Epidermal melanocyte (primary cell): ENCODE results near the gene MRPL37.

Experiments
- DNase-seq: peaks from one replicate; pipeline ENCODE4 v3.0.0; 2011; ENCODE audit warnings: low spot score; ENCODE audit not compliant: insufficient read length

MRPL37 gene

DNA sequence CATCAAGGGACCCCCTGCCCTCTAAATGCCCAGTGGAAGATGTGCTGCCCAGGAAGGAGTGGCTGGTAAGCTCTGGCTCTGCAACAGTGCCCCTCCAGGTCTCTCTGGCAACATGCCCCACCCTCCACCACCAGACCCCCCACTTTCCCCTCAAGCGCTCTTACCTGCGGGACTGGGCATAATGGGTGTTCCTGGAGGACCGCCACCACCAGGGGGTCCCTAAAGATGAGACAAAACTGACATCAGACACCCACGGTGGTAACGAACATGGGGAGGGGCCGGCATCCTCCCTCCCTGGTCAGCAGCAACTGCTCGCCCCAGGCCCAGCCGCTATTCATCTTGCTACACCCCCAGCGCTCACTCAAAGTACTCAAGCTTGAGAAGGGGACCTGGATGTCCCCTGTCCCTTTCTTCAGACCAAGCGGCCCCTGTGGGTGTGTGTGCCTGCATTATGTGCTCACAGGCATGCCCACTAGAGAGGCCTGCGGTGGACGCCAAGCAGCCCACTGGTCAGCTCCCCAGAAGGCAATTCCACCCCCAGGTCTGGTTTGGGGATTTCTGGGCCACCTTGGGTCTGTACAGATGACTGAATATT lies 40.9 kb downstream of the MRPL37 start:
- no peak for DNase-seq

DNA sequence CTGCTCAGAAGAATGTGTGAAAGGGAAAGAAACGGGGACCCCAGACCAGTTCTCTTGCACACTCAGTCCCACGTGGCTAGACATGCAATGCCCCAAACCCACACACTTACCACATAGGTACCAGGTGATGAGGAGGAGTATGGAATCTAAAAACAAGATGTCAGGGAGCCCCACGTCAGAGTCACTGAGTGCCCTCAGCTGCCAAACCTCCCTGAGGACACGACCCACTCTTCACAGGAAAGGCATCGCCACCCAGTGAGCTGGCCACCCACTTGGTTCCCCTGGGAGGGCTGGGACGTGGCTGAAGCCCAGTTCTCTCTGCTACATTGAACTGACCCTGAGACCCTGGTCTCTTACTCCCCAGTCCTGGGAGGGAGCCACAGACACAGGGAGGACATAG lies 41.4 kb downstream of the MRPL37 start:
- no peak for DNase-seq

DNA sequence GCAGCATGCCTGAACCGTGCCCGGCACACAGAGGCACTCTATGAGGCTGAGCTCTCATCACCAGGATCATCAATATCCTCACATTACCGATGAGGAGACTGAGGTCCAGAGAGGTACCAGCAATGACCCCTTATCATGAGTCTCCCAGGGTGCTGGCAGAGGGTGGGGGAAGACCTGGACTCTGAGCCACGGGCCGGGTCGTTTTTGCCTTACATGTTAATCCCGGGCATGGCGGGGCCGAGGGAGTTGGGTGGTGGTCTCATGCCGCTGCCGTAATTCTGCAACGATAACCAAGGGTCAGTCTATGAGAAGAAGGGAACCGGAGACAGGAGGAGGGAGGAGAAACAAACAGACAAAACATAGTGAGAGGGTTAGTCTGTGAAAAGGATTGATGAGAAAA lies 43.1 kb downstream of the MRPL37 start:
- no peak for DNase-seq

DNA sequence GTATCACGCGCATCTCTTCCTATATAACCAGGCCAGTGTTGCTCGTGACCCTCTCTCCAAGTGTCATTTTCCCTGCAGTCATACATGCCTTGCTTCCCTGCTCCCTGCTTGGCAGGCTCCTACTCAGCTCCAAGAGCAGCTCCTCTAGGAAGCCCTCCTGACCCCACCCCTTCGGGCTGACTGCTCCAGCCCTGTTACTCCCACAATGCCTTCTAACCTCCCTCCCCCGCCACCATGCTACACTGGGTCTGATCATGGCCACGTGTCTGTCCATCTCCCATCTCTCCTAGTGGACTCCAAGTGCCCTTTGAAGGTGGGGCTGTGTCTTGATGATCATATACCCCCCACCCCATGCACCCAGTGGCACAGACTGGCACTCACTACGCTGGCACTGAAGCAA lies 44.7 kb downstream of the MRPL37 start:
- no peak for DNase-seq

DNA sequence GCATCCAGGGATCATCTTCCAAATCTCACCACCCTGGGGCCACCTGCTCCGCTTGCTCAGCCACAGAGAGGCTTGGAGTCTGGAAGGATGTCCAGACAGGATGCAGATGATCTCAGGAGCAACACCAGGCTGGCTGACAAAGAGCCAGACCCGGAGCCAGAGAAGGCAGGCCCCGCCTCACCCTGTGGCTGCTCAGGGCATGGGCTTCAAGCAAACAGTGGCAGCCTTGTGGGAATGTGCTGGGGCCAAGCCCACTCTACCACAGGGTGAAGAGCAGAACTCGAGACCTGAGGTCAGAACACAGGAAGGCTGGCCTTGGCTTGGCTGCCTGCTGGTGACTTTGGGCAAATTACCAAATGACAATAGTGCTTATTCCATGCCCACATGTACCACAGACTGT lies 45.5 kb downstream of the MRPL37 start:
- DNase-seq, result no peak

DNA sequence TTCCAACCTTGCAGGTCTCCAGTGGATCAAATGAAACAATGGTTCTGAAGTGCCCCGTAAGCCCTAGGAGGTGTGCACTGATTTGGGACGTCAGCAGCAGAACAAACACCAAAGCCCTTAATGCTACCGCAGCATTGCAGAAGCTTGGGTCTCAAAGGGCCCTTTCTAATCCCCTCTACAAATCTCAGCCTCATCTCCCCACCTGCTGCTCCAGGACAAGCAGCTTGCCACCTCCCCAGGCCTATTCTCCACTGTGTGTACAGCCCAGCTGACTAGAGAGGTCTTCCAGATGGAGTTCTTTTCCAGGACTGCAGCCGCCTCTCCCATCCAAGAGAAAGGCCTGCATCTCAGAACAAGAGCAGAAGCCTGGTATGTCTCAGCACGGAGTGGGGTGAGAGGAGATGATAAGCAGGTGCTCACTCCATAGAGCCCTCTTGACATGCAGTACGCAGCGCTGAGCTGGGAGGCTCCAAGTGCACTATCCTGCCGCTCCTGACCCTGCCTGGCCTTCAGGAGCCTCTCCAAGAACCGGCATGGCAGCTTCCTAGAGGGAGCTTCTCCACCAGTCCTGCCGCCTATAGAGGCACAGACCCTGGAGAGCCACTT lies 46.3 kb downstream of the MRPL37 start:
- DNase-seq, result no peak

DNA sequence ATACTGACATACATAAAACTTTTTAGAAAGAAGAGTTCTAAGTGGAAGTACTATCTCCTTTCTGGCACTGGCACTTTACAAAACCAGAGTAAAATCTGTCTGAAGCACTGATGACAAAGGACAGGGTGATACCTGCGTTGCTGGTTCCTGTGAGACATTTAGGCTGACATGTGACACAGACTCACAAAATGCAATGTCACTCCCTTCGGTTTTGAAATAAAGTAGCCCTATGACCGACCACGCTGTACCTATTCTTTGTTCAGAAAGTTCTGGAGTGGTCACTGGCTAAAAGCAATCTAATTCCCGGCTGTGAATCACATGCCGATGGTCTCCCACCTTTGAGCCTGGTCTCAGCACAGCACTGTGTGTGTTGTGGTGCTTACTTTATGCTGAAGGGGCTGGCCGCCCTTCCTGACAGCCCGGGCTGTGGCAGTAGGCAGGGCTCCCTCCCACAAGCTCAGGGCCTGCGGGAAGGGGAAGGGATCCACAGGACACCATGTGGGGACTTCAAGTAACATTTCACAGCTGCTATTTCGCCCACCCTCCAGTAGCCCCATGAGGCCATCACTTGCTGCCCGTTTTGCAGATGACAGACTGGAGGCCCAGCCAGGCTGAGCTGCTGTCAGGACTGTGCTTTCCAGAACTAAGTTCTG lies 48.0 kb downstream of the MRPL37 start:
- no peak for DNase-seq

DNA sequence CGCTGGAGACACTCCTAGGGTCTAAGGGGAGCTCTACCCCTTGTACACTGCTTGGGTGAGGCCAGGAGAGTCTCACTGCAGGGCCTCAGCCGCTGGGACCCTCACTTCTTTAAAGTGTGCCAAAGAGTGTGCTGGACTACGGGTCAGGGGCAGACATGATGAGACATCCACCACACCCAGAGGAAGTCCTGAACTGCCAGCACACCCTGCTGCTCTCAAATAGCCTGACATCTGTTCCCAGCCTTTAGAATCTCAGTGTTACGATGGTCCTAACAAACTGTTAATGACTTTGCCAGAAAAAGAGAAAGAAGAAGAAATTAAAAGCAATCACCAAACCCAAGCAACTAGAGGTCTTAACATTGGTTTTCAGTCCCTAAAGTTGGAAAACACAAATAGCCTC lies 49.0 kb downstream of the MRPL37 start:
- no peak for DNase-seq

GRCh38 chr1:54249819-54250435 lies 50.0 kb downstream of the MRPL37 start:
- peak; percentile 43 for DNase-seq

GRCh38 chr1:54250670-54251069 lies 50.7 kb downstream of the MRPL37 start:
- no peak for DNase-seq

DNA sequence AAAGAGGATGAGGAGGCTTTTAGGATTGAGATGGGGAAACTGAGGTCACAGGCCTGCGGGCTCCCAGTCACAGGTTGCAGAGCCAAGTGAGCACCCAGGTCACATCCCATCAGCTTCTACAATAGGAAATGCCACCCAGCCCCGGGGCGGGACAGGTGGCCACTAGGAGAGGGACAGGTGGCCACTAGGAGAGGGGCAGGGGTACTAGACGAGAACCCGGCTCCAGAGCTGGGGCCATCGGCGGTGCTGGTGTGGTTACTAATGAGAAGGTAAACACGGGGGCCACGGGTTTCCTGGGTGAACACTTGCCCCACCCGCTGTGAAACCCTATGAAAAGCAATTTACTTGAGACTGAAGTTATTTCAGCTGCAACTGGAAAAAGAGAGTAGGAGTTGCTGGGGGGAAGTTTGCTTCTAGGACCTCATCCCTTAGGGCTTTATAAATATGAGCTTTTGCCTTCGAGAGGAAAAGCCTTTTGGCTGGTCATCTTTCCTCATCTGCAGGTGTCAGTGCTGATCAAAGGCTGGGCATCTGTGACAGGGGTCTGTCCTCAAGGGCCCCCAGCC lies 52.5 kb downstream of the MRPL37 start:
- DNase-seq, result no peak

GRCh38 chr1:54253480-54253879 lies 53.5 kb downstream of the MRPL37 start:
- DNase-seq, result peak; percentile 58

- DNase-seq, result no peak
Observed at GRCh38 chr1:54254055-54254454, 54.1 kb downstream of the MRPL37 start.

DNA sequence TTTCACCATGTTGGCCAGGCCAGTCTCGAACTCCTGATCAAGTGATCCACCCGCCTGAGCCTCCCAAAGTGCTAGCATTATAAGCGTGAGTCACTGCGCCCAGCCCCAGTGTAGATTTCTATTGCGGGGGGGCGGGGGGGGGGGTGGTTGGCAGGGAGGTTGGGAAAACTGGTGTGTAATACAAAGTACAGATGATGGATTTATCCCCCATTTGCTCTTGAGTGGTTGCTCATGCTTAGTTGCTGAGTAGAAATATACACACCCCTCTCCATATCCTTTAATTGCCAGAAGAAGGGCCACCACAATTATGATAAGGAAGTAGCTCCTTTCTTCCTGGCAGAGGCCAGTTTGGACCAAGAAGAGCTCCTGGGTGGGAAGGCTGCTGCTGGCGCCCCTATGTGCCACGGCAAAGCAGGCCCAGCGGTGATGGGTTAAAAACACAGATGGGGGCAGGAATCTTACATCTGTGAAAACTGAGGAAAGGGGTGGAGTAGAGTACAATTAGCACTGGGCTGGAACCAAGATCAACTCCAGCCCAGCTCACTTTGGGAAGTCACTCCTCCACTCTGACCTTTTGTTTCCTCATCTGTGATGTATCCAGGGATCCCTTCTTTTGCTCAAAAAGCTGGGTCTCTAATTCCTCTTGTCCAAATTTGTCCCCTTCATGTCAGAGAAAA lies 55.2 kb downstream of the MRPL37 start:
- no peak for DNase-seq

GRCh38 chr1:54256522-54257345 lies 56.8 kb downstream of the MRPL37 start:
- no peak for DNase-seq

DNA sequence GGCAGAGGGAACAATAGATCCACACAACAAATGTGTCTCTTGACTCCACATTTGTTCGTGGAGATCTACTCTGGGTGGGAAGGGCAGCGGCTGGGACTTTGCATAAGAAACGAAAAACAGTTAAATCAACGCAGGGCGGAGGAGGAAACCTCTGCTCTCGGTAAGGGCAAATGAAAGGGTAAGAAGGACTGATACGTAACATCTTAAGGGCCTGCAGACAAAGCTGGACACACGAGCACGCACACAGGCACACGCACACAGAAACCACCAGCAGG lies 57.3 kb downstream of the MRPL37 start:
- DNase-seq, result no peak

GRCh38 chr1:54257876-54258275 lies 57.9 kb downstream of the MRPL37 start:
- no peak for DNase-seq

- no peak for DNase-seq
Observed at GRCh38 chr1:54259546-54260140, 59.7 kb downstream of the MRPL37 start.

- DNase-seq, result no peak
Observed at GRCh38 chr1:54260810-54261209, 60.8 kb downstream of the MRPL37 start.

DNA sequence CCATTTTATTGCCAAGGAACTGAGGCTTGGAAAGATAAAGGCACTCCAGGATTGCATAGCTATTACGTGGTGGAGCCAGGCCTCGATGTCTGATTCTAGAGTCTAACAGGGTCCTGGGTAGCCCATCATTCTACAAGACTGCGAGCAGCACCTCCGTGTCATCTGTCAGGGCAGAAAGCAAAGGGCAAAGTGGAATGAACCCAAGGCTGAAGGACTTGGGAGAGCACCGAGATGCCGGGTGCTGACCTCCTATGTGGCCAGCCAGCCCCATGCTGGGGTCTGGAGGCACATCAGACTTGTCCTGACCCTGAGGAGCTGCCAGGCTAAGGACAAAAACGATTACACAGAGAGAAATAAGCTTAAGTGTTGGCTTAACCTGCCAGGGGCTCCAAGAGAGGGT lies 62.3 kb downstream of the MRPL37 start:
- DNase-seq, result no peak
